Liver (tissue), 3 donors: ENCODE data around the gene KCNK10.

Source experiments
- CTCF ChIP-seq: fragments of 150-350 bp; IDR thresholded peaks from 2 replicates; pipeline ENCODE4 v1.5.1; 2017; ENCODE audit warnings: improper control_type of control experiment, low read depth, low read length; ENCODE audit not compliant: missing input control
- MAX ChIP-seq: IDR thresholded peaks from 2 replicates; pipeline ENCODE4 v1.6.1; 2016; ENCODE audit warnings: antibody characterized with exemption
- RAD21 ChIP-seq, 2 donors: IDR thresholded peaks; 2 replicates each; pipeline ENCODE4 v1.6.1; 2016; ENCODE audit warnings: antibody characterized with exemption in 2 of 2, mild to moderate bottlenecking in 2 of 2
- donor health status: healthy.
- donor health status: healthy.

- TF ChIP-seq CTCF (no peak), RAD21 (IDR thresholded peaks at IDR 0.05) (no peak), MAX (no peak)
Measured at GRCh38 chr14:88352698-88353097, 29.6 kb upstream of the KCNK10 start.
